GM23248 (cell line): ENCODE results near the gene ITFG1.

Experiments used
- EZH2 ChIP-seq: fragments of 200-600 bp; sonication (generic); IDR thresholded peaks from 2 replicates; pipeline ENCODE4 v1.6.1; 2018; ENCODE audit warnings: antibody characterized with exemption, mild to moderate bottlenecking; ENCODE audit not compliant: insufficient read depth, poor library complexity, severe bottlenecking
- EZH2phosphoT487 ChIP-seq: fragments of 200-600 bp; sonication (generic); IDR thresholded peaks from 2 replicates; pipeline ENCODE4 v1.6.1; 2018; ENCODE audit warnings: antibody characterized with exemption, moderate library complexity, mild to moderate bottlenecking, low read depth; ENCODE audit not compliant: insufficient read depth

GRCh38 chr16:47144559-47144877 lies 316.3 kb downstream of the ITFG1 start:
- TF ChIP-seq EZH2phosphoT487: no peak
- no peak for TF ChIP-seq EZH2
